DMS 273 (cell line): ENCODE measurements around the gene PRR20B.
"Not testable (repeated sequence)": the region's sequence is repeated elsewhere in the genome, so short reads cannot be mapped to it uniquely, and the experiment has no call there.

Experiments
- DNase-seq: peaks from one replicate; lab custom pipeline; 2025; ENCODE audit not compliant: unreplicated experiment; lab: John Stamatoyannopoulos, UW

Gene PRR20B

GRCh38 chr13:57147188-57147587 lies at the start of gene PRR20B:
Gene PRR20B (plus strand): TSS chr13:57147488. CDS start chr13:57147875, 387 bp downstream.
- not testable (repeated sequence) for DNase-seq

- no peak for DNase-seq
Measured at GRCh38 chr13:57114945-57115344, 32.3 kb upstream of the PRR20B start.

GRCh38 chr13:57123681-57124080 lies 23.6 kb upstream of the PRR20B start:
- DNase-seq = peak; percentile 17

GRCh38 chr13:57128909-57129308 lies 18.4 kb upstream of the PRR20B start:
- DNase-seq = no peak

- no peak for DNase-seq
Measured at GRCh38 chr13:57136093-57136492, 11.2 kb upstream of the PRR20B start.

- DNase-seq = no peak
Measured at GRCh38 chr13:57137585-57137984, 9.7 kb upstream of the PRR20B start.

- no peak for DNase-seq
Measured at GRCh38 chr13:57138988-57139387, 8.3 kb upstream of the PRR20B start.

GRCh38 chr13:57139781-57140180 lies 7.5 kb upstream of the PRR20B start:
- not testable (repeated sequence) for DNase-seq

GRCh38 chr13:57140235-57140968 lies 6.9 kb upstream of the PRR20B start, which contains the start of gene PRR20A:
Gene PRR20A (plus strand): TSS chr13:57140918. CDS start chr13:57141305, 387 bp downstream.
- not testable (repeated sequence) for DNase-seq

- DNase-seq = not testable (repeated sequence)
Measured at GRCh38 chr13:57148106-57148505, 818 bp downstream of the PRR20B start.

GRCh38 chr13:57153761-57154160 lies 6.5 kb downstream of the PRR20B start, which contains the start of gene PRR20C:
Gene PRR20C (plus strand): TSS chr13:57154061. CDS start chr13:57154448, 387 bp downstream.
- DNase-seq = not testable (repeated sequence)

- DNase-seq = not testable (repeated sequence)
Measured at GRCh38 chr13:57160332-57160731, 13.0 kb downstream of the PRR20B start, which contains the start of gene PRR20D. Gene PRR20D (plus strand): TSS chr13:57160632. CDS start chr13:57161019, 387 bp downstream.

- not testable (repeated sequence) for DNase-seq
Measured at GRCh38 chr13:57166897-57167296, 19.6 kb downstream of the PRR20B start, which contains the start of gene PRR20E. Gene PRR20E (plus strand): TSS chr13:57167197. CDS start chr13:57167584, 387 bp downstream.

GRCh38 chr13:57191667-57192066 lies 44.4 kb downstream of the PRR20B start:
- DNase-seq = no peak
